H9 (cell line): Measurements from ENCODE around the gene POU6F2. TPM values are rescaled to one million over a fixed set of nuclear protein-coding genes. Genes with fewer than 3 reads are reported as not detected.

Experiments used
- DNase-seq: peaks from one replicate; pipeline ENCODE4 v3.0.0-alpha.2; 2017
- H2AFZ ChIP-seq: one replicate; pipeline ENCODE4 v1.6.1; 2013; ENCODE audit warnings: mild to moderate bottlenecking, low read length, control low read depth, moderate library complexity
- H2AK5ac ChIP-seq: 2 replicates; pipeline ENCODE4 v1.6.1; 2013; ENCODE audit warnings: low read length, control low read depth, mixed read lengths; ENCODE audit not compliant: insufficient read length
- H2BK120ac ChIP-seq: one replicate; pipeline ENCODE4 v1.6.1; 2013; ENCODE audit warnings: low read depth, mild to moderate bottlenecking, low read length, control low read depth, inconsistent platforms; ENCODE audit not compliant: poor library complexity, severe bottlenecking
- H2BK12ac ChIP-seq: 2 replicates; pipeline ENCODE4 v1.6.1; 2013; ENCODE audit warnings: low read length, control low read depth, mixed read lengths, low read depth; ENCODE audit not compliant: insufficient read length
- H2BK15ac ChIP-seq: 2 replicates; pipeline ENCODE4 v1.6.1; 2013; ENCODE audit warnings: low read depth, low read length, control low read depth
- H2BK20ac ChIP-seq: one replicate; pipeline ENCODE4 v1.6.1; 2013; ENCODE audit warnings: low read depth, mild to moderate bottlenecking, low read length, control low read depth, inconsistent platforms; ENCODE audit not compliant: poor library complexity, severe bottlenecking
- H2BK5ac ChIP-seq: 2 replicates; pipeline ENCODE4 v1.6.1; 2013; ENCODE audit warnings: low read length, control low read depth, mixed read lengths; ENCODE audit not compliant: insufficient read length
- H3K14ac ChIP-seq: 2 replicates; pipeline ENCODE4 v1.6.1; 2013; ENCODE audit warnings: low read length, control low read depth; ENCODE audit not compliant: insufficient read depth
- H3K18ac ChIP-seq: 2 replicates; pipeline ENCODE4 v1.6.1; 2013; ENCODE audit warnings: low read depth, mild to moderate bottlenecking, mixed read lengths, low read length, control low read depth; ENCODE audit not compliant: insufficient read length
- H3K23ac ChIP-seq: 2 replicates; pipeline ENCODE4 v1.6.1; 2013; ENCODE audit warnings: low read length, control low read depth, mixed read lengths, low read depth; ENCODE audit not compliant: insufficient read length
- H3K23me2 ChIP-seq: 2 replicates; pipeline ENCODE4 v1.6.1; 2013; ENCODE audit warnings: low read depth, mild to moderate bottlenecking, mixed read lengths, low read length, control low read depth; ENCODE audit not compliant: insufficient read length, poor library complexity, severe bottlenecking
- H3K27ac ChIP-seq: 2 replicates; pipeline ENCODE4 v1.5.1; 2013; ENCODE audit warnings: low read length, control low read depth, mixed read lengths, low read depth; ENCODE audit not compliant: insufficient read length
- H3K27me3 ChIP-seq: 2 replicates; pipeline ENCODE4 v1.6.1; 2013; ENCODE audit warnings: low read length, control low read depth, inconsistent platforms; ENCODE audit not compliant: insufficient read depth
- H3K4ac ChIP-seq: 2 replicates; pipeline ENCODE4 v1.6.1; 2013; ENCODE audit warnings: low read depth, mild to moderate bottlenecking, control low read depth, inconsistent platforms, low read length, moderate library complexity
- H3K4me1 ChIP-seq: 2 replicates; pipeline ENCODE4 v1.6.1; 2013; ENCODE audit warnings: low read length, control low read depth, inconsistent platforms; ENCODE audit not compliant: insufficient read depth
- H3K4me2 ChIP-seq: 2 replicates; pipeline ENCODE4 v1.6.1; 2013; ENCODE audit warnings: low read length, control low read depth, mixed read lengths; ENCODE audit not compliant: insufficient read length, insufficient read depth
- H3K56ac ChIP-seq: 2 replicates; pipeline ENCODE4 v1.6.1; 2013; ENCODE audit warnings: low read depth, mild to moderate bottlenecking, mixed read lengths, low read length, control low read depth; ENCODE audit not compliant: insufficient read length
- H3K79me1 ChIP-seq: 2 replicates; pipeline ENCODE4 v1.6.1; 2013; ENCODE audit warnings: low read depth, mild to moderate bottlenecking, moderate library complexity, low read length, control low read depth, inconsistent platforms; ENCODE audit not compliant: insufficient read depth, poor library complexity, severe bottlenecking
- H3K79me2 ChIP-seq: 2 replicates; pipeline ENCODE4 v1.6.1; 2013; ENCODE audit warnings: low read length, control low read depth, inconsistent platforms; ENCODE audit not compliant: insufficient read depth
- H3K9ac ChIP-seq: 2 replicates; pipeline ENCODE4 v1.6.1; 2013; ENCODE audit warnings: low read length, control low read depth, mixed read lengths; ENCODE audit not compliant: insufficient read length; ENCODE audit errors: extremely low read depth
- H3K9me3 ChIP-seq: one replicate; pipeline ENCODE4 v1.6.1; 2013; ENCODE audit warnings: low read depth, low read length, inconsistent platforms; ENCODE audit not compliant: control insufficient read depth
- H3T11ph ChIP-seq: one replicate; pipeline ENCODE4 v1.6.1; 2013; ENCODE audit warnings: mild to moderate bottlenecking, low read length, control low read depth, inconsistent platforms
- H4K20me1 ChIP-seq: one replicate; pipeline ENCODE4 v1.6.1; 2013; ENCODE audit not compliant: control insufficient read depth, insufficient read length, insufficient read depth
- H4K5ac ChIP-seq: 2 replicates; pipeline ENCODE4 v1.6.1; 2013; ENCODE audit warnings: low read depth, mild to moderate bottlenecking, mixed read lengths, low read length, control low read depth; ENCODE audit not compliant: insufficient read length
- H4K8ac ChIP-seq: replicated peaks from 2 replicates; pipeline ENCODE4 v1.6.1; 2013; ENCODE audit warnings: low read length, control low read depth, mixed read lengths, low read depth; ENCODE audit not compliant: insufficient read length
- H4K91ac ChIP-seq: 2 replicates; pipeline ENCODE4 v1.6.1; 2013; ENCODE audit warnings: low read depth, mild to moderate bottlenecking, moderate library complexity, mixed read lengths, low read length, control low read depth; ENCODE audit not compliant: insufficient read length
- H3K27ac Mint-ChIP-seq, 3 experiments: 2 replicates in 2 of 3; 3 replicates in 1 of 3; pipeline ENCODE4 v1.8.0; 2020 to 2021; ENCODE audit warnings: mixed read lengths in 3 of 3, mild to moderate bottlenecking in 1 of 3, moderate library complexity in 1 of 3
- H3K27me3 Mint-ChIP-seq: 2 replicates; pipeline ENCODE4 v1.8.0; 2021; ENCODE audit warnings: low read depth, mild to moderate bottlenecking, moderate library complexity, mixed read lengths
- H3K36me3 Mint-ChIP-seq, 3 experiments: 2 replicates in 2 of 3; 3 replicates in 1 of 3; pipeline ENCODE4 v1.8.0; 2020 to 2021; ENCODE audit warnings: low read depth in 3 of 3, mixed read lengths in 3 of 3; ENCODE audit not compliant: insufficient read depth in 1 of 3
- H3K4me1 Mint-ChIP-seq, 2 experiments: 2 replicates each; pipeline ENCODE4 v1.8.0; 2020; ENCODE audit warnings: mixed read lengths in 2 of 2
- H3K4me3 Mint-ChIP-seq, 2 experiments: 2 replicates in 1 of 2; 3 replicates in 1 of 2; pipeline ENCODE4 v1.8.0; 2020 to 2021; ENCODE audit warnings: mild to moderate bottlenecking in 2 of 2, mixed read lengths in 2 of 2, moderate library complexity in 1 of 2
- H3K9me3 Mint-ChIP-seq, 2 experiments: 2 replicates in 1 of 2; 3 replicates in 1 of 2; pipeline ENCODE4 v1.8.0; 2020; ENCODE audit warnings: mild to moderate bottlenecking in 2 of 2, mixed read lengths in 2 of 2, moderate library complexity in 1 of 2
- CTCF ChIP-seq: fragments of 200-600 bp; sonication (generic); conservative IDR thresholded peaks from 3 replicates; pipeline ENCODE4 v1.8.0; 2021; ENCODE audit warnings: antibody characterized with exemption, mild to moderate bottlenecking
- WGBS: extraction: QIAGEN DNeasy Blood & Tissue Kit; methylation state at CpG from one replicate; pipeline ENCODE4 v1.1.7; 2013; ENCODE audit warnings: missing lambda C conversion rate, low lambda C conversion rate, mixed read lengths; ENCODE audit not compliant: insufficient read length; ENCODE audit errors: extremely low coverage; 5-methylcytosine and 5-hydroxymethylcytosine counted together
- total RNA-seq: library from RNA; stranded (reverse); gene quantifications from 2 replicates; pipeline ENCODE4 v1.2.1, GENCODE V29; 2021

POU6F2 gene
- total RNA-seq, 1 experiment from 2014 or later, result 1.9 TPM

GRCh38 chr7:39249635-39250152, 272.0 kb downstream of the POU6F2 start:
- H3T11ph ChIP-seq, result no peak overlapping the region
- H3K9ac ChIP-seq, result no peak overlapping the region
- H3K23me2 ChIP-seq, result no peaks in the 10 kb centered on the region
- H2BK120ac ChIP-seq, result no peak overlapping the region
- no peak overlapping the region for H2AFZ ChIP-seq
- H3K27me3 ChIP-seq, result no peaks in the 10 kb centered on the region
- no peak overlapping the region for H3K23ac ChIP-seq
- no peaks in the 10 kb centered on the region for H3K9me3 ChIP-seq
- H3K79me2 ChIP-seq, result no peaks in the 10 kb centered on the region
- Mint-ChIP-seq H3K4me3 (no peak overlapping the region), H3K27me3 (no peaks in the 10 kb centered on the region), H3K36me3 (no peaks in the 10 kb centered on the region), H3K9me3 (no peaks in the 10 kb centered on the region; a peak in 1 of 5 replicates), H3K4me1 (peaks cover 17 to 26% of the 10 kb centered on the region in 2 experiments), H3K27ac (no peak overlapping the region)
- no peak overlapping the region for H3K4ac ChIP-seq
- WGBS, result no CpG with 5 or more reads among the region's 9 CpGs
- H3K79me1 ChIP-seq, result no peaks in the 10 kb centered on the region
- no peak overlapping the region for H2AK5ac ChIP-seq
- TF ChIP-seq CTCF, result no peak
- no peak overlapping the region for H3K27ac ChIP-seq
- no peak for DNase-seq
- H3K4me1 ChIP-seq, result peaks cover 3% of the 10 kb centered on the region; the same call in 1 of the 2 replicates
- H3K14ac ChIP-seq, result no peak overlapping the region
- no peak overlapping the region for H2BK20ac ChIP-seq
- no peak overlapping the region for H2BK5ac ChIP-seq
- no peak overlapping the region for H3K56ac ChIP-seq
- no peaks in the 10 kb centered on the region for H4K20me1 ChIP-seq
- no peak overlapping the region for H4K91ac ChIP-seq
- no peak overlapping the region for H2BK12ac ChIP-seq
- H2BK15ac ChIP-seq, result no peak overlapping the region
- H4K8ac ChIP-seq, result no peak overlapping the region
- no peak overlapping the region for H4K5ac ChIP-seq
- no peak overlapping the region for H3K18ac ChIP-seq
- H3K4me2 ChIP-seq, result no peak overlapping the region
